Immature natural killer cell (primary cell): Measurements from ENCODE around the gene SCUBE3. TPM values are rescaled to one million over a fixed set of nuclear protein-coding genes. Genes with fewer than 3 reads are reported as not detected.

Source experiments
- DNase-seq, 3 donors: peaks; one replicate each; pipeline ENCODE4 v3.0.0; 2022; ENCODE audit warnings: mixed read lengths in 1 of 3
- H3K27ac Mint-ChIP-seq, 6 donors: one replicate each; pipeline ENCODE4 v1.8.0; 2020; ENCODE audit warnings: mixed read lengths in 6 of 6, mild to moderate bottlenecking in 5 of 6, inconsistent platforms in 4 of 6, moderate library complexity in 3 of 6
- H3K27me3 Mint-ChIP-seq, 3 donors: one replicate each; pipeline ENCODE4 v1.8.0; 2020 to 2021; ENCODE audit warnings: low read depth in 3 of 3, mild to moderate bottlenecking in 3 of 3, mixed read lengths in 3 of 3, moderate library complexity in 3 of 3, inconsistent platforms in 1 of 3
- H3K36me3 Mint-ChIP-seq, 3 donors: one replicate each; pipeline ENCODE4 v1.8.0; 2020; ENCODE audit warnings: mixed read lengths in 3 of 3, inconsistent platforms in 2 of 3, mild to moderate bottlenecking in 2 of 3
- H3K4me1 Mint-ChIP-seq, 2 donors: one replicate each; pipeline ENCODE4 v1.8.0; 2020; ENCODE audit warnings: inconsistent platforms in 2 of 2, mild to moderate bottlenecking in 2 of 2, mixed read lengths in 2 of 2, moderate library complexity in 1 of 2
- H3K4me3 Mint-ChIP-seq, 5 donors: one replicate each; pipeline ENCODE4 v1.8.0; 2020; ENCODE audit warnings: mild to moderate bottlenecking in 5 of 5, mixed read lengths in 5 of 5, inconsistent platforms in 3 of 5, moderate library complexity in 3 of 5
- H3K9me3 Mint-ChIP-seq, 6 donors: one replicate each; pipeline ENCODE4 v1.8.0; 2020; ENCODE audit warnings: mild to moderate bottlenecking in 6 of 6, mixed read lengths in 6 of 6, inconsistent platforms in 4 of 6, moderate library complexity in 3 of 6
- polyA plus RNA-seq, 3 donors: library from polyadenylated mRNA; unstranded; fragments of 300-500 nt; fragmentation: Illumina TruSeq; gene quantifications; one replicate each; pipeline ENCODE4 v1.2.3, GENCODE V29; 2021

Gene SCUBE3
- polyA plus RNA-seq, 3 donors from 2014 or later = 0.02 to 0.29 TPM; not detected in 1

DNA sequence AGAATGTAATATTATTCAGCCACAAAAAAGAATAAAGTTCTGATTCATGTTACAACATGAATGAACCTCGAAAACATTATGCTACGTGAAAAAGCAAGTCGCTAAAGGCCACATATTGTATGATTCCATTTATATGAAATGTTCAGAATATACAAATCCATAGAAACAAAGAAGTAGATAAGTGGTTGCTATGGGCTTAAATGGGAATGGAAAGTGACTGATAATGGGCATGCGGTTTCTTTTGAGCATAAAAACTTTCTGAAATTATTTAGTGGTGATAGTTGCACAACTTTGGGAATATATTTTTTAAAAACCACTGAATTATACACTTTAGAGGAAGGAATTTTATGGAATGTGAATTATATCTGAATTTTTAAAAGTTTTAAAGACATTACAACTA lies 39.3 kb upstream of the SCUBE3 start:
- Mint-ChIP-seq H3K27ac (no peak overlapping the region), H3K36me3 (no peaks in the 10 kb centered on the region), H3K4me3 (no peak overlapping the region), H3K27me3 (peaks cover 0 to 11% (median 6%) of the 10 kb centered on the region in 3 donors), H3K4me1 (peaks cover 0 to 2% of the 10 kb centered on the region in 2 donors), H3K9me3 (peaks cover 0 to 3% (median 0%) of the 10 kb centered on the region in 6 donors)
- no peak for DNase-seq

DNA sequence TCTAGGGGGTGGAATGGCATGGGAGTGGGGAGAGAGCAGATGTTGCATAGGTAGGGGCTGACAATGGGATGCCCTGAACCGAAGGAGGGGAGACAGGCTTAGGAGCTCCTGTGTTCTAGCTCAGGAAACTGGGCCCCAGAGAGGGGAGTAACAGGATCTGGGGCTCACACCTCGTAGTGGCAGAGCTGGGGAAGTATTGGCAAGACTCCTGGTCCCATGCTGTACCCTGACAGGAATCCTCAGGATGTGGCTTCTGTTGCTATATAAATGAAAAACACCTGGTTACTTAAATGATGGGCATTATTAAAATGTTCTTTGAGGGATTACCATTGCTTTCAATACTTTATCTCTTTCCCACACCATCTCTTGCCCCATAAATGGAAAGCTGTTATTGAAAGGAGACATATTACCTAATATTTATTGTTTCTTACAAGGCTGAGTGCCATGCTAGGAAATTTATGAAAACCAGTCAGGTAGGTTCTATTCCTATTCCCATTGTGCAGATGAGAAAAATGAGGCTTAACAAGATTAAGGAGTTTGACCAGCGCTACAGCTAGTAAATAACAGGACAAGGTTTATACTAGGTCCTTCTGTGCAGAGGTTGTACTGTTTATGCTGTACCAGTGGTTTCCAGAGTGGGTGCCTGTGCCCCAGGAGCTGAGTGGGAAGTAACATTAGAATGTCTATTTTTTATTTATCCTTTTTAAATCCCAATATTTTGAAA lies 37.3 kb upstream of the SCUBE3 start:
- Mint-ChIP-seq H3K4me1 (no peaks in the 10 kb centered on the region), H3K36me3 (no peaks in the 10 kb centered on the region), H3K4me3 (no peak overlapping the region), H3K27ac (no peak overlapping the region), H3K9me3 (no peaks in the 10 kb centered on the region), H3K27me3 (peaks cover 0 to 6% (median 6%) of the 10 kb centered on the region in 3 donors)
- DNase-seq = no peak

DNA sequence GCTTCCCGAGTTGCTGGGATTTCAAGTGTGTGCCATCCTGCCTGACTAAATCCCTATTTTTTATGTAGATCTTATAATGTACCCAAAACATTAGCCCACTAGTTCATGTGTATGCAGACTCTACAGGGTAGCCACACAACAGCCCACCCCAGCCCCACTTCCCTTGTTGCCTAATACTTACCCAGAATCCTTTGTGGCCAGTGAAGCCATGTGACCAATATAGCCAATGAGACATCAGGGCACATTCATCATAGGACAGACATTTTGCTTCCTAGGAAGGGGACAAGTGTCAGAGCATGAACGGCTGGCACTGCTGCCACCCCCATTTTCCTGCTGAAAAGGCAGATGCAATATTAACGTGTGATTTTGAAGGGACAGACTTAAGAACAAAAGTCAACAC lies 36.6 kb upstream of the SCUBE3 start:
- Mint-ChIP-seq H3K27ac (no peak overlapping the region), H3K4me3 (no peak overlapping the region), H3K4me1 (no peaks in the 10 kb centered on the region), H3K27me3 (peaks cover 3 to 6% (median 6%) of the 10 kb centered on the region in 3 donors), H3K9me3 (no peaks in the 10 kb centered on the region), H3K36me3 (no peaks in the 10 kb centered on the region)
- no peak for DNase-seq

DNA sequence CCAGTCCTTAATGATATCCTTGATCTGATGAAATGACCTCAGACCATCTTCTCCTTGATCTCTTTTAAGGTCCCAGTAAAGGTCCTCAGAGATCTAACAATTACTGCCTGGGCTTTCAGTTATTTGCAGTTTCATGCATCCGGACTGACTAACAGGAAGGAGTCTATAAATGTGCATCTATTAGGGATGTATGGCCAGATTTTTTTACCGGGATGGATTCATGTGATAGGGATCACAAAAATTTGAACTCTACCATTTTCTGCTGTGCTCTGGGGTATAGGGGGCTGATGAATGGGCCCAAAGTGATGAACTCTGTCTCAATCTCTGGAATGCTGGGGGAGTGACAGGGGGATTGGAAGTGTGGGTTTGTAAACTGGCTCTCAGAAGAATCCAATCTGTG lies 36.2 kb upstream of the SCUBE3 start:
- Mint-ChIP-seq H3K27me3 (peaks cover 3 to 6% (median 6%) of the 10 kb centered on the region in 3 donors), H3K9me3 (no peaks in the 10 kb centered on the region), H3K4me1 (no peaks in the 10 kb centered on the region), H3K4me3 (no peak overlapping the region), H3K36me3 (no peaks in the 10 kb centered on the region), H3K27ac (peak overlapping the region in 1 of 6 donors; percentile 46)
- DNase-seq = no peak

DNA sequence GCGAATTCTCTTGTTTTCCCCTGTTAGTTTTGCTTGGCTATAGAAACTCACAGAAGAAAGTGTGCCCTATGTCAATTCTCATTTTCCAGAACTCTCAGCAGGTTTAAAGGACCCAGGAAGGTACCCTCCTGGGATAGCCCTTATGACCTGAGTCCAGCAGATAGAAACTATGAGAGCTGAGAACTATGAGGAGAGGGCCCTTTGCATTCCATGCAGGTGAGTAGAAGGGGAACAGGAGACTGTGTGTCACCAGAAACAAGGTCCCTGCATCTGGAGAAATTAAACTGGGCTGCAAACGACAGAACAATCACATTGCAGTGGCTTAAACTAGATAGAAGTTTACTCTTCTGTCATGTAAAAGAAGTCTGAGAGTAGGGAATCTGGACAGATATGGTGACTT lies 35.7 kb upstream of the SCUBE3 start:
- DNase-seq = no peak
- peaks cover 5 to 8% (median 6%) of the 10 kb centered on the region in 3 donors for H3K27me3 Mint-ChIP-seq
- no peaks in the 10 kb centered on the region for H3K9me3 Mint-ChIP-seq
- no peaks in the 10 kb centered on the region for H3K36me3 Mint-ChIP-seq
- H3K27ac Mint-ChIP-seq = no peak overlapping the region
- H3K4me3 Mint-ChIP-seq = no peak overlapping the region
- H3K4me1 Mint-ChIP-seq = no peaks in the 10 kb centered on the region

DNA sequence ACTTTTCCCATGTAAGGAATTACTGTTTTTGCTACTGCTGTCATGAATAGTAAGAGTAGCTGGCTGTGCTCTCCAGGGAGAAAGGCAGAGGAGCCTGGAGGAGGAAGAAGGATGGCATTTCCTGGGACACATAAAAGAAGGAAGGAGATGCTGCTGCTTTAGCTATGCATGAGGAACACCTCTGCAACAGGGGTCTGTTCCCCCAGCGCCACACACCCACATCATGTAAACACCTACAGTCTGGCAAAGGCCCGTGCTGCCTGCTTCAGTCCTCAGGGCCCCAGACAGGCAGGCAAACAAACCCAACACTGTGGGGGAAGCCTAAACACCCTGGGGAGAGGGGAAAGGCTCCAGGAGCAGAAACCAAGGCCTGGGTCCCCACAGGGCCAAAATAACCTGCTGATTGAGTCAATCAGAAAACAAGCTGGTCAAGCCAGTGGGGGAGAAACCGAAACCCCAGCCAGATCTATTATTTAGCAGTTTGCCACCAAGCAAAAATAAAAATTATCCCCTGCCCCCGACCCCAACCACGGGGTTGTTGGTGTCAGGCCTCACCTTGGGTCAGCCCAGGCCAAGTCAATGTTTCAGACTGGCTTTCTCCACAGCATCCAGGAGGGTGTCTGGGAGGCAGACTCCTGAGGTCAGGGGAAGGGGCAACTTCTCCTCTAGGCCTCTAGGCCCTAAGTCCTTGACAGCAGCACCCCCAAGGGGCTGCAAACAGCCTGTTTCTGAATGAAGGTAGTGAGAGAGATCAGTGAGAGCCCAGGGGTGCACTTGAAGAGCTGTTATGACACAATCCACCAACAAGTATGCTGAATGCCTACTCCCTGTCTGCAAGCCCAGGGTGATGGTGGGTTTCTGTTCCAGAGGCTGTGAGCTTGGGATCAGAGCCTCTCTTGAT lies 34.6 kb upstream of the SCUBE3 start:
- Mint-ChIP-seq H3K9me3 (no peaks in the 10 kb centered on the region), H3K27me3 (peaks cover 4 to 8% (median 5%) of the 10 kb centered on the region in 3 donors), H3K4me1 (no peaks in the 10 kb centered on the region), H3K36me3 (no peaks in the 10 kb centered on the region), H3K27ac (no peak overlapping the region), H3K4me3 (no peak overlapping the region)
- no peak for DNase-seq

DNA sequence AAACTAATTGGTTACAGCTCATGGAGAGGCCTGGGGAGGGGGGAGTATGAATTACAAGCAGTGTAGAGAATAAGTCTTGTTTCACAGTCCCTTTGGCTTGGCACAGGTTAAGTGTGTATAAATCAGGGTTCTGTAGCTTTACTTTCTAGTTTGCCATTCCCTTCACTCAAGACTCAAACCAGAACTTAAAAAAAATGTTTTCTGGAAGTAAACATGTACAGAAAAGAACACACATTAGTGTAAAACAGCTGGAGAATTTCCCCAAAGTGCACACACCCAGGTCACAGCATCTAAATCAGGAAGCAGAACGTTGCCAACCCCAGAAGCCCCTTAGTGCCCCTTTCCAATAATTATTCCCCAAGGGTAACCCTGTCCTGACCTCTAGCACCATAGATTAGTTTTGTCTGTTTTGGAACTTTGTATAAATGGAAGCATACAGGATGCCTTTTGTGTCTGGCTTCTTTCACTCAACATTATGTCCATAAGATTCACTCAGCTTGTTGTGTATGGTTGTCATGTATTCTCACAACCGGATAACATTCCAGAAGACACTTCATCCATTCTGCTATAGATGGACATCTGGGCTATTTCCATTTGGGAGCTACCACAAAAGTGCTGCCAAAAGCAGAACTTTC lies 33.7 kb upstream of the SCUBE3 start:
- H3K4me1 Mint-ChIP-seq = no peaks in the 10 kb centered on the region
- no peak for DNase-seq
- H3K27ac Mint-ChIP-seq = no peak overlapping the region
- H3K36me3 Mint-ChIP-seq = no peaks in the 10 kb centered on the region
- H3K4me3 Mint-ChIP-seq = no peak overlapping the region
- H3K9me3 Mint-ChIP-seq = no peaks in the 10 kb centered on the region
- peaks cover 3 to 11% (median 5%) of the 10 kb centered on the region in 3 donors for H3K27me3 Mint-ChIP-seq

DNA sequence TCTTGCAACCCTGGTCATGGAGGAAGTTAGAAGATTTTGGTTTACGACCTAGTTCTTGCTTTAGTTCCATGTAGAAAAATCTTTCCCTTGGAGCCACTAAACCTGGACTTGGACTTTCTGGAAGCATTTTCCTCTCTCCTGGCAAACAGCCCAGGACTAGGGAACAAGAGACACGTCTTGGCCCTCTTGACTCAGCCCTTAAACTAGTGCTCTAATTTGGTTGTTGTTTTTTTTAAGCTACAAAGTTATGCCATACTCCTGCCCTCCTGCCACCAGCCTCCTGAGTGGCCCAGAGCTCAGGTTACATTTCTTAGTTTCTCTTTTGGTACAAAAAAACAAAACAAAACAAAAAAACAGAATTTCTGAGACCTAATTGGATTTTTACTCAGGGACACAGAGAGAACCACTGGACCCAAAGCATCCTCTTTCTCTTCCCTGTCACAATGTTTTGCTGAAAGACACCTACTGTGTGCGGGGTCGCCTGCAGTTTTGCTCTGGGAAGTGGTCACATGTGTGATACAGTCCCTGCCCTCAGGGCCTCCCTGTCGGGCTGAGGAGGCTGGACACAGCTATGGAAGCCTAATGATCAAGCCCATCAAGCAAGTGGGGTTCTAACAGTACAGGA lies 32.3 kb upstream of the SCUBE3 start:
- H3K4me1 Mint-ChIP-seq = no peaks in the 10 kb centered on the region

DNA sequence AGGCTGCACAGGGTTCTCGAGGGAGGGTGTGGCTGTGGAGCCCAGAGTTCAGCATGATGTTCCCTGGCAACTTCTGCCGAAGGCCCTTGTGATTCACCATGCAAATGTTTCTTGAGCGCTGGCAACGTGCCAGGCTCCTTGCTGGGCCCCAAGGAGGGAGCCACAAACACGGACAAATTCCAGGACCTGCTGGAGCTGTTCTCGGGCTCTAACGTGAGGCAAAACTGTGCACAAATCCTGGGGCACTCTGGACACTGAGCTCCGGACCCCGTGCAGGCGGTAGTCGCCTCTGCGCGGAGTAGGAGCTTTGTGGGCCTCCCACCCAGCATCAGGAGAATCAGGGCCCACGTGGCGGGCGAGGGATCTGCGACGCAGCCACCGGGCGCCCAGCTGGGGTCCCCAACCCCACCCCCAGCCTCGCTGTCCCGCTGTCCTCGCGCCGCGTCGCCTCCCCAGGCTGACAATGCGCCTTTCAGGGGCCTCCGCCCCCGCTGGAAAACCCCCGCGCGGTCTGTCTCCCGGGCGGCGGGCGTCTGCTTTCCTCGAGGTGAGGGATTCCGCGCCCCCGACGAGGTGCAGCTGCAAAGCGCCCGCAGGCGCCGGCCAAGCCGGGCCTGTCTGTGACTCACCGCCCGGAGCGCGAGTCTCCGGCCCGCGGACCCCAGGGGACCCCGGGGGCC lies 31.7 kb upstream of the SCUBE3 start:
- no peak for DNase-seq

More for the DNA sequence above, 32.3 kb upstream of the SCUBE3 start:
- Mint-ChIP-seq H3K36me3 (no peaks in the 10 kb centered on the region), H3K4me3 (no peak overlapping the region), H3K27me3 (peaks cover 3 to 11% (median 5%) of the 10 kb centered on the region in 3 donors), H3K27ac (no peak overlapping the region), H3K9me3 (no peaks in the 10 kb centered on the region)
- DNase-seq = no peak

DNA sequence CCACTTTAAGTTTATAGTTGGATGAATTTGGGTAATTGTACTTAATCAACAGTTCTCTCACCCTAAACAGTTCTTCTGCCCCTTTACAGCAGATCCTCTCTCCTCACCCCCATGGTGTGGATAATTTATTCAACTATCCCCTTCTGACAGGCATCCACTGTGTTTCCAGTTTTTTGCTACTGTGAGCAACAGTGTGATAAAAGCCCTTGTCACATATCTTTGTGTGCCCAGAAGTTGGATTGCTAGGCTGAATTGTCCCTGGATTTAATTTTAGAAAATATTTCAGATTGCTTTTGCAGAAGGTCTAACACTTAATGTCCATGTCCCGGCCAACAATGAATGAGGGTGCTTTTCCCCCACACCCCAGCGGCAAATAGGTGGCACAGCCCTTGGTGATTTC lies 30.5 kb upstream of the SCUBE3 start:
- Mint-ChIP-seq H3K4me1 (no peaks in the 10 kb centered on the region), H3K36me3 (no peaks in the 10 kb centered on the region), H3K27ac (no peak overlapping the region)

More for the DNA sequence above, 31.7 kb upstream of the SCUBE3 start:
- Mint-ChIP-seq H3K27ac (no peak overlapping the region), H3K4me1 (no peaks in the 10 kb centered on the region), H3K27me3 (peaks cover 3 to 10% (median 5%) of the 10 kb centered on the region in 3 donors), H3K36me3 (no peaks in the 10 kb centered on the region), H3K9me3 (no peaks in the 10 kb centered on the region), H3K4me3 (no peak overlapping the region)

DNA sequence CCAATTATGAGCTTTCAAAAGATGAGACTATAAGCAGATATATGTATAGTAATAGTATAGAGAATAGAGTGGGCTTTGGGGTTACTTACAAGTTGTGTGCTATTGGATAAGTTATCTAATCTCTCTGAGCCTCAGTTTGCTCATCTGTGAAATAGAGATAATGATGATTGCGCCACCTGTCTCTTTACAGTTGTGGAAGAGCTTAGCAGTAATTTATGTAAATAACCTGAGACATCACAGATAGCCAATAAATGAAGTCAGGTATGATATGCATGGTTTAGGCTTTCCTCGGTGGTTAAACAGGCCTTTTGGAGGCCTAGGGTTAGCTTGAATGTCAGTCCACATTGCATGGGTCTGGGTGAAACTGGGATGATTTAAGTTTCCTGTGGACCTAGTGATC lies 29.8 kb upstream of the SCUBE3 start:
- no peak for DNase-seq
- Mint-ChIP-seq H3K27ac (no peak overlapping the region), H3K4me1 (no peaks in the 10 kb centered on the region), H3K9me3 (no peaks in the 10 kb centered on the region), H3K4me3 (no peak overlapping the region), H3K36me3 (no peaks in the 10 kb centered on the region), H3K27me3 (peaks cover 0 to 5% (median 5%) of the 10 kb centered on the region in 3 donors)

More for the DNA sequence above, 30.5 kb upstream of the SCUBE3 start:
- no peak overlapping the region for H3K4me3 Mint-ChIP-seq
- no peak for DNase-seq
- no peaks in the 10 kb centered on the region for H3K9me3 Mint-ChIP-seq
- peaks cover 3 to 7% (median 5%) of the 10 kb centered on the region in 3 donors for H3K27me3 Mint-ChIP-seq

DNA sequence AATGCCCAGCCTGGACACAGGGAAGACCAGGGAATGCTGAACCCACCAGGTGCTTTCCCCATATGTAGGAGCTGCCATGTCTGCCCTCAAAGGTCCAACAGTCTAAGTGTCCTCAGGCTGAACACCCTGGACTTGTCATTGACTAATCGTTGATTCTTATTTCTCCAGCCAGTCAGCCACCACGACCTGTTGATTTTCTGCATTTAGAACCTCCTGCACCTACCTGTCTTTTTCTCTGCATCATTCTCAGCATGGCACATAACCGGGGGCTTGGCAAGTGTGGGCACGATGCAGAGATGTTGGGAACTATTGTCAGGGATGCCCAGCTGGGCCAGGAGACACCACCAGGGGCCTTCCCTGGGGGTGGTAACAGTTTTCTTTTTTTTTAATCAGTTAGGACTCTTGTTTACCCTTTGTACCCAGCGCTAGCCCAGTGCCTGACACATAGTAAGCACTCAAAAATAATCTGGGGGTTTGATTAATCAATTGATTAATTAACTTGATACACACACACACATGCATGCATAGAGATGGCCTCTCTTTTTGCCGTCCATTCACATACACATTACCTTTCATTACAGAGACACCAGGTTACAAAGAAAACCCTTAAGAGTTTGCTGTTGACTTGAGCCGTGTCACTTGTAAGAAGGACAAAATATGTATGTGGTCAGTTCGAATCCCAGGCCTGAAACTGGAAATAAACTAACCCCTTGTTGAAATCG lies 29.0 kb upstream of the SCUBE3 start:
- no peaks in the 10 kb centered on the region for H3K9me3 Mint-ChIP-seq

More for the DNA sequence above, 29.0 kb upstream of the SCUBE3 start:
- Mint-ChIP-seq H3K27ac (no peak overlapping the region), H3K27me3 (peaks cover 0 to 5% (median 5%) of the 10 kb centered on the region in 3 donors), H3K36me3 (no peaks in the 10 kb centered on the region), H3K4me1 (no peaks in the 10 kb centered on the region), H3K4me3 (peak overlapping the region in 1 of 5 donors; percentile 15)
- DNase-seq = no peak
